IPS-20b (cell line): ENCODE data around the gene KCNE3.
A peak's percentile ranks its signal among the peaks of the same experiment; 100 is the strongest.

Experiments
- H3K27ac ChIP-seq: one replicate; pipeline ENCODE4 v1.5.1; 2013; ENCODE audit warnings: low read length
- H3K27me3 ChIP-seq: 2 replicates; pipeline ENCODE4 v1.6.1; 2013; ENCODE audit warnings: mild to moderate bottlenecking, low read length, inconsistent platforms; ENCODE audit not compliant: insufficient read depth
- H3K36me3 ChIP-seq: 2 replicates; pipeline ENCODE4 v1.6.1; 2013; ENCODE audit warnings: low read depth, mild to moderate bottlenecking, inconsistent platforms, low read length, moderate library complexity; ENCODE audit not compliant: insufficient read depth
- H3K4me1 ChIP-seq: 2 replicates; pipeline ENCODE4 v1.6.1; 2013; ENCODE audit warnings: mild to moderate bottlenecking, control low read depth, inconsistent platforms, low read length, moderate library complexity; ENCODE audit not compliant: insufficient read depth
- H3K4me3 ChIP-seq: 2 replicates; pipeline ENCODE4 v1.5.1; 2013; ENCODE audit warnings: mild to moderate bottlenecking, low read length, inconsistent platforms
- H3K9ac ChIP-seq: 2 replicates; pipeline ENCODE4 v1.6.1; 2013; ENCODE audit warnings: low read depth, mild to moderate bottlenecking, inconsistent platforms, low read length, moderate library complexity
- H3K9me3 ChIP-seq: 2 replicates; pipeline ENCODE4 v1.6.1; 2013; ENCODE audit warnings: mild to moderate bottlenecking, low read depth, low read length, inconsistent platforms; ENCODE audit not compliant: insufficient read depth

The KCNE3 gene

GRCh38 chr11:74466916-74467885 is at the start of gene KCNE3:
KCNE3 (minus strand) TSS chr11:74467549; CDS start chr11:74457563, 9,986 bp downstream.
- no peaks in the 10 kb centered on the region for H3K9me3 ChIP-seq
- H3K4me3 ChIP-seq, result peak within 1 kb of the TSS; percentile 72
- H3K4me1 ChIP-seq, result peaks cover 10% of the 10 kb centered on the region
- peaks cover 30% of the 10 kb centered on the region for H3K27me3 ChIP-seq
- H3K9ac ChIP-seq, result peak within 1 kb of the TSS; percentile 61; the same call in 1 of the 2 replicates
- no peak within 1 kb of the TSS for H3K27ac ChIP-seq
- no peaks in the 10 kb centered on the region for H3K36me3 ChIP-seq

- Histone ChIP-seq H3K9me3 (peaks cover 4% of the 10 kb centered on the region), H3K4me1 (no peaks in the 10 kb centered on the region)
These were observed 40.2 kb upstream of the KCNE3 start for GRCh38 chr11:74507582-74507981.

GRCh38 chr11:74506823-74507222 is 39.5 kb upstream of the KCNE3 start:
- no peak overlapping the region for H3K9ac ChIP-seq
- no peaks in the 10 kb centered on the region for H3K27me3 ChIP-seq
- H3K4me1 ChIP-seq, result no peaks in the 10 kb centered on the region
- H3K36me3 ChIP-seq, result no peaks in the 10 kb centered on the region
- peaks cover 11% of the 10 kb centered on the region for H3K9me3 ChIP-seq
- H3K27ac ChIP-seq, result no peak overlapping the region
- no peak overlapping the region for H3K4me3 ChIP-seq

More at GRCh38 chr11:74507582-74507981, 40.2 kb upstream of the KCNE3 start:
- H3K36me3 ChIP-seq, result no peaks in the 10 kb centered on the region
- H3K4me3 ChIP-seq, result no peak overlapping the region
- no peak overlapping the region for H3K9ac ChIP-seq
- H3K27me3 ChIP-seq, result no peaks in the 10 kb centered on the region
- H3K27ac ChIP-seq, result no peak overlapping the region

- Histone ChIP-seq H3K4me3 (no peak overlapping the region), H3K9ac (no peak overlapping the region), H3K27ac (no peak overlapping the region), H3K27me3 (no peaks in the 10 kb centered on the region), H3K36me3 (no peaks in the 10 kb centered on the region), H3K4me1 (no peaks in the 10 kb centered on the region), H3K9me3 (peaks cover 14% of the 10 kb centered on the region)
These were observed 38.6 kb upstream of the KCNE3 start for GRCh38 chr11:74505911-74506310.

- Histone ChIP-seq H3K4me3 (no peak overlapping the region), H3K27me3 (no peaks in the 10 kb centered on the region), H3K4me1 (no peaks in the 10 kb centered on the region), H3K36me3 (no peaks in the 10 kb centered on the region), H3K27ac (no peak overlapping the region), H3K9me3 (peaks cover 14% of the 10 kb centered on the region), H3K9ac (no peak overlapping the region)
These were observed 36.8 kb upstream of the KCNE3 start for GRCh38 chr11:74504100-74504691.

- Histone ChIP-seq H3K4me1 (peaks cover 9% of the 10 kb centered on the region; the same call in 1 of the 2 replicates), H3K36me3 (no peaks in the 10 kb centered on the region; the same call in 1 of the 2 replicates), H3K27ac (no peak overlapping the region), H3K4me3 (no peak overlapping the region), H3K9ac (no peak overlapping the region), H3K9me3 (0 out of 2 replicates have a peak, but pooled peaks cover 4% of the 10 kb centered on the region), H3K27me3 (no peaks in the 10 kb centered on the region)
These were observed 27.6 kb upstream of the KCNE3 start for GRCh38 chr11:74494916-74495315.

- peak overlapping the region; percentile 91; the same call in 1 of the 2 replicates for H3K9ac ChIP-seq
- peaks cover 9% of the 10 kb centered on the region; the same call in 1 of the 2 replicates for H3K4me1 ChIP-seq
- H3K4me3 ChIP-seq, result peak overlapping the region; percentile 77
- 0 out of 2 replicates have a peak, but pooled peaks cover 4% of the 10 kb centered on the region for H3K9me3 ChIP-seq
- H3K27me3 ChIP-seq, result no peaks in the 10 kb centered on the region
- H3K36me3 ChIP-seq, result no peaks in the 10 kb centered on the region; the same call in 1 of the 2 replicates
- H3K27ac ChIP-seq, result no peak overlapping the region
These were observed 26.7 kb upstream of the KCNE3 start for GRCh38 chr11:74493791-74494630.

GRCh38 chr11:74492974-74493790 is 25.8 kb upstream of the KCNE3 start, which contains the start of gene LIPT2:
LIPT2 (minus strand) TSS chr11:74493724; CDS start chr11:74493703, 21 bp downstream.
- Histone ChIP-seq H3K4me1 (peaks cover 9% of the 10 kb centered on the region; the same call in 1 of the 2 replicates), H3K9ac (peak within 1 kb of the TSS; percentile 91), H3K4me3 (peak within 1 kb of the TSS; percentile 77), H3K27me3 (no peaks in the 10 kb centered on the region), H3K36me3 (no peaks in the 10 kb centered on the region; the same call in 1 of the 2 replicates), H3K9me3 (0 out of 2 replicates have a peak, but pooled peaks cover 4% of the 10 kb centered on the region), H3K27ac (peak within 1 kb of the TSS; percentile 69)

- H3K9ac ChIP-seq, result peak overlapping the region; percentile 91; the same call in 1 of the 2 replicates
- H3K36me3 ChIP-seq, result no peaks in the 10 kb centered on the region; the same call in 1 of the 2 replicates
- peak overlapping the region; percentile 41; the same call in 1 of the 2 replicates for H3K4me3 ChIP-seq
- H3K4me1 ChIP-seq, result peaks cover 9% of the 10 kb centered on the region; the same call in 1 of the 2 replicates
- H3K27ac ChIP-seq, result peak overlapping the region; percentile 66
- H3K27me3 ChIP-seq, result no peaks in the 10 kb centered on the region
- H3K9me3 ChIP-seq, result 0 out of 2 replicates have a peak, but pooled peaks cover 4% of the 10 kb centered on the region
These were observed 24.7 kb upstream of the KCNE3 start for GRCh38 chr11:74492084-74492483.

- Histone ChIP-seq H3K27ac (no peak overlapping the region), H3K36me3 (no peaks in the 10 kb centered on the region; the same call in 1 of the 2 replicates)
These were observed 23.6 kb upstream of the KCNE3 start for GRCh38 chr11:74490941-74491340.

More at GRCh38 chr11:74490941-74491340, 23.6 kb upstream of the KCNE3 start:
- no peaks in the 10 kb centered on the region for H3K9me3 ChIP-seq
- H3K9ac ChIP-seq, result no peak overlapping the region
- H3K4me3 ChIP-seq, result no peak overlapping the region
- no peaks in the 10 kb centered on the region for H3K27me3 ChIP-seq
- H3K4me1 ChIP-seq, result peaks cover 9% of the 10 kb centered on the region; the same call in 1 of the 2 replicates
